ENCODE results near the gene RAD51B.

DNA sequence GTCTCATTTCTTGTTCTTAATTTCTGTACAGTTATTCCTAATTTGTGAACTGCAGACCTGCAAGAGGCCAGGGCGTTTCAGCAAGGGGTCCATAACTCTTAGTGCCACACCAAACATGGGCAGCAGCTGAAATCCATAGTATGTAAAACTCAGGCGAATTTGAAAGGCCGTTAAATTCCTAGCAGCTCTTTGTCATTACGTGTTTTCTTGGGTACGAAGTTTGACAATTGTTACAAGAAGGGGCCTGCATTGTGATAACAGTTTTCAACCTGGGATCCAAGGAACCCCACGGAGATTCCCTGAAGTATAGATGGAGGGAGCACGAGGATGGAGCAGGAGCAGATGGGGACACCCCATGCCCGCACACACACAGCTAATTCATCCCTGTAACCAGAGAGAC lies 685.3 kb downstream of the RAD51B start:
- TF ChIP-seq, protein P1, sequence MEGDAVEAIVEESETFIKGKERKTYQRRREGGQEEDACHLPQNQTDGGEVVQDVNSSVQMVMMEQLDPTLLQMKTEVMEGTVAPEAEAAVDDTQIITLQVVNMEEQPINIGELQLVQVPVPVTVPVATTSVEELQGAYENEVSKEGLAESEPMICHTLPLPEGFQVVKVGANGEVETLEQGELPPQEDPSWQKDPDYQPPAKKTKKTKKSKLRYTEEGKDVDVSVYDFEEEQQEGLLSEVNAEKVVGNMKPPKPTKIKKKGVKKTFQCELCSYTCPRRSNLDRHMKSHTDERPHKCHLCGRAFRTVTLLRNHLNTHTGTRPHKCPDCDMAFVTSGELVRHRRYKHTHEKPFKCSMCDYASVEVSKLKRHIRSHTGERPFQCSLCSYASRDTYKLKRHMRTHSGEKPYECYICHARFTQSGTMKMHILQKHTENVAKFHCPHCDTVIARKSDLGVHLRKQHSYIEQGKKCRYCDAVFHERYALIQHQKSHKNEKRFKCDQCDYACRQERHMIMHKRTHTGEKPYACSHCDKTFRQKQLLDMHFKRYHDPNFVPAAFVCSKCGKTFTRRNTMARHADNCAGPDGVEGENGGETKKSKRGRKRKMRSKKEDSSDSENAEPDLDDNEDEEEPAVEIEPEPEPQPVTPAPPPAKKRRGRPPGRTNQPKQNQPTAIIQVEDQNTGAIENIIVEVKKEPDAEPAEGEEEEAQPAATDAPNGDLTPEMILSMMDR (conservative IDR thresholded peaks at IDR 0.05; ENCODE audit: low read depth, low read length) = no peak
- no peak for TF ChIP-seq EZH2 (IDR thresholded peaks at IDR 0.05; ENCODE audit: borderline replicate concordance, low read depth, low read length, poor library complexity, severe bottlenecking)

All from A673 (cell line).